HG02870 (cell line): ENCODE results near the gene AGFG1.
A peak's percentile ranks its signal among the peaks of the same experiment; 100 is the strongest.

ENCODE experiments used
- ATAC-seq: cut with Tn5 transposase; IDR thresholded peaks from one replicate; pipeline ENCODE4 v1.9.1; 2021; ENCODE audit warnings: mild to moderate bottlenecking, moderate library complexity; ENCODE audit not compliant: unreplicated experiment

AGFG1 gene

GRCh38 chr2:227471924-227472264, at the start of gene AGFG1:
Gene AGFG1 (plus strand): TSS chr2:227472156. CDS start chr2:227472422, 266 bp downstream.
- ATAC-seq, result peak; percentile 85

GRCh38 chr2:227423656-227424499, 48.1 kb upstream of the AGFG1 start:
- ATAC-seq, result no peak

- no peak for ATAC-seq
Measured at GRCh38 chr2:227428731-227429285, 43.1 kb upstream of the AGFG1 start.

GRCh38 chr2:227430639-227431038, 41.3 kb upstream of the AGFG1 start:
- no peak for ATAC-seq

GRCh38 chr2:227433171-227433570, 38.8 kb upstream of the AGFG1 start:
- no peak for ATAC-seq

GRCh38 chr2:227436436-227437174, 35.4 kb upstream of the AGFG1 start:
- ATAC-seq, result no peak

- no peak for ATAC-seq
Measured at GRCh38 chr2:227439214-227439613, 32.7 kb upstream of the AGFG1 start.

GRCh38 chr2:227442639-227443038, 29.3 kb upstream of the AGFG1 start:
- ATAC-seq, result no peak

GRCh38 chr2:227443889-227444568, 27.9 kb upstream of the AGFG1 start:
- ATAC-seq, result no peak

GRCh38 chr2:227447606-227448005, 24.4 kb upstream of the AGFG1 start:
- ATAC-seq, result no peak

GRCh38 chr2:227450311-227450841, 21.6 kb upstream of the AGFG1 start:
- no peak for ATAC-seq

- ATAC-seq, result no peak
Measured at GRCh38 chr2:227450926-227451654, 20.9 kb upstream of the AGFG1 start.

GRCh38 chr2:227451655-227451992, 20.3 kb upstream of the AGFG1 start:
- ATAC-seq, result no peak

GRCh38 chr2:227453810-227454209, 18.1 kb upstream of the AGFG1 start:
- no peak for ATAC-seq

- no peak for ATAC-seq
Measured at GRCh38 chr2:227454323-227454860, 17.6 kb upstream of the AGFG1 start.

GRCh38 chr2:227455200-227455599, 16.8 kb upstream of the AGFG1 start:
- ATAC-seq, result no peak

GRCh38 chr2:227456102-227456501, 15.9 kb upstream of the AGFG1 start:
- no peak for ATAC-seq

GRCh38 chr2:227456772-227457171, 15.2 kb upstream of the AGFG1 start:
- ATAC-seq, result no peak

- ATAC-seq, result no peak
Measured at GRCh38 chr2:227460070-227460485, 11.9 kb upstream of the AGFG1 start.

- ATAC-seq, result no peak
Measured at GRCh38 chr2:227460833-227461232, 11.1 kb upstream of the AGFG1 start.
